Measurements from ENCODE around the gene ABHD14A.

The ABHD14A gene

DNA sequence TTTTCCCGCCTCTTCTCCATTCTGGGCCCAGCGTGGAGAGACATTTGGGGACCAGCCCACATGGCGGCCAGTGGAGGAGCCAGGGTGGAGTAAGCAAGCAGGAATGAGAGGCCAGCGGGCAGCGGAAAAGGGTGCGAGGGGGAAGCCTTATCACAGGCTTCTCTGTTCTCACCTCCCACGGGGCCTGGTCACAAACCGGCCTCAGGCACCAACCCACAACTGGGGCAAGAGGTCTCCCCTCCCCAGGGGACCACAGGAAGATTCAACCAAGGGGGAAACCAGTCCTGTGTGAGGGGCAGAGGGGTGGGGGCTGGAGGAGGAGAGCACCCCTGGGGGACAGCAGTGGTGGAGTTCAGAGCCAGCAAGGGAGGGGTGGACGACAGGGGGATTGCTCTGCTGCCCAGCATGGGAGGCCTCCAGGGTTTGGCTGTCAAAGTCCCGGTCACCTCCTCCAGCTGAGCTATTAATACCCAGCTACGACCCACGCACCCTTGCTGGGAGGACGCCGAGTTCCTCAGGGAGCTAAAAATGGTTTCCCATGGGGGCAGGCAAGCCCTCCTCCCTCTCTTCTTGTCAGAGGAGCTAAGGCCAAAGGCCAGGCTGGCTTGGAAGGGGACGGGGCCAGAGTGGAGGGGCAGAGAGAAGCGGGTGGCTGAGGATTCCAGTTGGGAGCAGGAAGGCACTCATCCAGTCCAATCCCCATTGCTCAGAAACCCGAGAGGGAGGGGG, 44.7 kb downstream of the ABHD14A start:
- TF ChIP-seq, protein P1, sequence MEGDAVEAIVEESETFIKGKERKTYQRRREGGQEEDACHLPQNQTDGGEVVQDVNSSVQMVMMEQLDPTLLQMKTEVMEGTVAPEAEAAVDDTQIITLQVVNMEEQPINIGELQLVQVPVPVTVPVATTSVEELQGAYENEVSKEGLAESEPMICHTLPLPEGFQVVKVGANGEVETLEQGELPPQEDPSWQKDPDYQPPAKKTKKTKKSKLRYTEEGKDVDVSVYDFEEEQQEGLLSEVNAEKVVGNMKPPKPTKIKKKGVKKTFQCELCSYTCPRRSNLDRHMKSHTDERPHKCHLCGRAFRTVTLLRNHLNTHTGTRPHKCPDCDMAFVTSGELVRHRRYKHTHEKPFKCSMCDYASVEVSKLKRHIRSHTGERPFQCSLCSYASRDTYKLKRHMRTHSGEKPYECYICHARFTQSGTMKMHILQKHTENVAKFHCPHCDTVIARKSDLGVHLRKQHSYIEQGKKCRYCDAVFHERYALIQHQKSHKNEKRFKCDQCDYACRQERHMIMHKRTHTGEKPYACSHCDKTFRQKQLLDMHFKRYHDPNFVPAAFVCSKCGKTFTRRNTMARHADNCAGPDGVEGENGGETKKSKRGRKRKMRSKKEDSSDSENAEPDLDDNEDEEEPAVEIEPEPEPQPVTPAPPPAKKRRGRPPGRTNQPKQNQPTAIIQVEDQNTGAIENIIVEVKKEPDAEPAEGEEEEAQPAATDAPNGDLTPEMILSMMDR (IDR thresholded peaks at IDR 0.05; ENCODE audit: insufficient read depth, low read length, missing control alignments) = no peak
- CTCF ChIA-PET = interaction anchor here (1.1 to 1.4 kb wide), 2 partner anchors 17 to 37 kb away, joined by 3 read pairs; partner anchors contain the start of gene DUSP7
- H3K4me3 ChIP-seq (ENCODE audit: low read depth, low read length) = no peak overlapping the region
- DNase-seq (ENCODE audit: low read depth, low spot score) = no peak
- POLR2A ChIA-PET = no interaction called here

DNA sequence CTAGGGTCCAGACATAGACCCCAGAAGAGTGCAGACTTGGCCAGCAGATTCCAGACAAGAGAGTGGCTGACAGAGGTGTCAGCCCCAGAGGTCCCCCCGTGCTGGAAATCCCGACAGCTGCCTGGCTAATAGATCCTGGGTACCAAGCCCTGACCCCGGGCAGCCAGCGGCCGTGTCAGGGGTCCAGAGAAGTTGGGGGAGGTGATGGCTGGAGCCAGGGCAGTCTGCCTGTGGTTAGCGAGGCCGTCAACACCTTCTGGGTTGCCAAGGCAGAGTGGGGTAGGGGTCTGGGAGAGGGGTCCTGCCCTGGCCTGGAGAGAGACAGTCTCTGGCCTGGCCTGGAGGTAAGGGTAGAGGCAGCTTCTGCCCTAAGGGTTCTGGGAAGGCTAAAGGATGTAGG, 45.9 kb downstream of the ABHD14A start:
- POLR2A ChIA-PET = no interaction called here
- DNase-seq (ENCODE audit: low read depth, low spot score) = no peak
- CTCF ChIA-PET = interaction anchor here (1.1 to 3.0 kb wide), 6 partner anchors 11 to 124 kb away, joined by 3 to 14 read pairs (median 5); no protein-coding TSS in a partner anchor
- TF ChIP-seq, protein P1 (IDR thresholded peaks at IDR 0.05; ENCODE audit: insufficient read depth, low read length, missing control alignments) = no peak
- H3K4me3 ChIP-seq (ENCODE audit: low read depth, low read length) = no peak overlapping the region

DNA sequence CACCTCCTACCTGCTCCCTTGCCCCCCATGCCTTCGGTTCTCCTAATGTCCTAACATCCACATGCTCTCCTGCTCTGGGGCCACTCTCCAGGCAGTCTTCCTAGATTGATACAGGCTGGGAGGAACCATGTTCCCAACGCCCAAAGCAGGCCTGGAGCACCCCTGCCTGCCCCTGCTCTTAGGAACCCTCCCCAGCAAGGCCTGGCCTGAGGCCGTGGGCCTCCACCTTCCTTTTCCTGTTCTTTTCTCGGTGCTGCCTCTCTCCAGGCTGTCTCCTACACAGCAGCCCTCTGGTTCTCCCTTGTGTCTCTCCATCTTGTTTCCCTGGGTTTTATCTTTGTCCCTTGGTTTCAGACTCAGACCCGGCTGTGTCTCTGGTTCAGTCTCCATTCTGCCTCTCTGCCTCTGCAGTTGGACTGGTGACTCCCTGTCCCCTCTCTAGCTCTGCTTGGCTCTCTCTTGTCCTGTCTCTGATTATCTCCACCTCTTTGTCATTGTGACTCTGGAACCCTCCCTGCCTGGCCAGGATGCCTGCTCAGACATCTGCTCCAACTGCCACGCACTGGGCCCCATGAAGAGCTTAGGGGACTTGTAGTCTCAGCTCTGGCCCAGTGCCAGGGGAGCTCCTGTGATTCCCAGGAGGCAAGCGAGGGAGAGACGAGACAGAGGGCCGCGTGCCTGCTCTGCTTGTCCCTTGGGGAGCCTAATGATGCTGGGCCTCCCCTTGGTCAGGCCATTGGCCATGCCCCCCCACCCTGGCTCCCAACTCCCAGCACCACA, 46.8 kb downstream of the ABHD14A start:
- no peak overlapping the region for H3K4me3 ChIP-seq (ENCODE audit: low read depth, low read length)
- ChIA-PET CTCF (interaction anchor here (0.6 to 3.1 kb wide), 20 partner anchors 8 to 123 kb away, joined by 3 to 21 read pairs (median 4); partner anchors contain the start of gene DUSP7), POLR2A (interaction anchor here (1.0 to 1.4 kb wide), 3 partner anchors 16 to 25 kb away, joined by 3 to 4 read pairs (median 4); no protein-coding TSS in a partner anchor)
- TF ChIP-seq, protein P1 (IDR thresholded peaks at IDR 0.05; ENCODE audit: insufficient read depth, low read length, missing control alignments) = no peak
- no peak for DNase-seq (ENCODE audit: low read depth, low spot score)

DNA sequence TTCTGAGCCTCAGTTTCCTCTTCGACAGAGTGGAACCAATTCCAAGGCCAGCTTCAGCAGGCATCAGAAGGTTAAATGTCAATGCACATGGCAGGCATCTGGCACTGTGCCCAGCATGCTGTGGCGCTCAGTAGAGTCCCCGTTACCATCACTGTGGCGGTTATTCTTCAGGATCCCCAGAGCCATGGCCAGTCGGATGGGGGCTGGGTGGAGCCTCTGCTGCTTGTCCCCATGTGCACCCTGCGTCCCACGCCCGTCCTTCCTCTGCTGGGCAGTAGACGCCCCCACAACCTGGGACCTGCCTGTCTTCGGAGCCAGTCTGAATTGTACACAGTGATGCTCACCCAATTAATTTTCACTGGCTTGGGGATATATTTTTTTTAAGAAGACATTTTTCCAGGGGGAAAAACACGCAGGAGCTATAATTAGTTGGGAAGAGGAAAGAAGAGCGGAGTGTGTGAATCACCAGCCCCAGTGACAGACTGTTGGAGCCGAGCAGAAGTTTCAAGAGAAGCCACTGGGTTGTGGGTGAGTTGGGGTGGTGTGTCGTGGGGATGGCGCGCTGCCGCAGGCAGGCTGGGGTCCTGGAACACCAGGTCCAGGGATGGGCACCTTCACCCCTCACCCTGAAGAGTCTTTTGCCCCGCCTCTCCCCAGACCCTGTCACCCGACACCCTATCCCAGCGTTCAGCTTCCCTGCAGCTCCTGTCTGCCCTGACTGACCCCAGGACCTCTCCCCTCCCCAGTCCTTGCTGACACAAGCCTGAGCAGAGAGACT, 47.6 kb downstream of the ABHD14A start:
- CTCF ChIA-PET = interaction anchor here (0.6 to 3.1 kb wide), 21 partner anchors 9 to 231 kb away, joined by 3 to 21 read pairs (median 4); partner anchors contain the start of genes ABHD14B and DUSP7
- H3K4me3 ChIP-seq (ENCODE audit: low read depth, low read length) = no peak overlapping the region
- no peak for DNase-seq (ENCODE audit: low read depth, low spot score)
- TF ChIP-seq, protein P1 (IDR thresholded peaks at IDR 0.05; ENCODE audit: insufficient read depth, low read length, missing control alignments) = no peak
- POLR2A ChIA-PET = interaction anchor here (0.6 to 1.6 kb wide), 5 partner anchors 17 to 27 kb away, joined by 3 to 6 read pairs (median 4); partner anchors contain the start of gene RPL29

DNA sequence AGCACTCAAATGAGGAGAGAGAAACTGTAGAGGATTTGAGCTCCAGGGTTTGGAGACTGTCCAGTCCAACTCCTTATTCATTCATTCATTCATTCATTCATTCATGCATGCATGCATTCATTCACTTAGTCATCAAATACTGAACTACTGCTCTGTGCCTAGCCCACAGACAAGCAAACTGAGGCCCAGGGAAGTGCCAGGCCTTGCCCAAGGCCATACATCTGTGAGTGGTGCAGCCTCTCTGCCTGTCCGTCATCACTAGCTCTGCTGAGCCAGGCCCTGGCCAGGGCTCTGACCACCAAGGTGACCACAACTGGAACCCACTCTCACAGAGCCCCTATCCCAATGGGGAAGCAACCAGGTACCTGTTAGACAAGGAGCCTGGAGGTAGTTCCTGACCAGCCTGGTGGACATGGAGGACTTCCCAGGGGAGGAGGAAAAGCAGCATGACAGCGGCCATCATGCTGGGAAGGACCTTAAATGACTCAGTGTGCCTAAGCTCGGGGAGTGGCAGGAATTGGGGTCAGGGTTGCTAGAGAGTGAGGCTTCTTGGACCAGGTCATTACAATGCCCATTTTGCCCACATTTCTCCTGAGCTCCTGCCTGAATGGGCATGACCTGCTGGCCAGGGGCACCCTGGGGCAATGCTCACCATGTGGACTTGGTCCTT, 48.4 kb downstream of the ABHD14A start:
- DNase-seq (ENCODE audit: low read depth, low spot score) = no peak
- POLR2A ChIA-PET = interaction anchor here (0.6 to 1.6 kb wide), 4 partner anchors 17 to 27 kb away, joined by 3 to 6 read pairs (median 4); partner anchors contain the start of gene RPL29
- CTCF ChIA-PET = interaction anchor here (0.6 to 3.1 kb wide), 18 partner anchors 8 to 230 kb away, joined by 3 to 21 read pairs (median 4); partner anchors contain the start of genes ABHD14B and DUSP7
- H3K4me3 ChIP-seq (ENCODE audit: low read depth, low read length) = no peak overlapping the region
- TF ChIP-seq, protein P1 (IDR thresholded peaks at IDR 0.05; ENCODE audit: insufficient read depth, low read length, missing control alignments) = no peak
